Measurements from ENCODE around the gene PRX.
"Not testable (repeated sequence)": the region's sequence is repeated elsewhere in the genome, so short reads cannot be mapped to it uniquely, and the experiment has no call there.

Gene PRX, protein sequence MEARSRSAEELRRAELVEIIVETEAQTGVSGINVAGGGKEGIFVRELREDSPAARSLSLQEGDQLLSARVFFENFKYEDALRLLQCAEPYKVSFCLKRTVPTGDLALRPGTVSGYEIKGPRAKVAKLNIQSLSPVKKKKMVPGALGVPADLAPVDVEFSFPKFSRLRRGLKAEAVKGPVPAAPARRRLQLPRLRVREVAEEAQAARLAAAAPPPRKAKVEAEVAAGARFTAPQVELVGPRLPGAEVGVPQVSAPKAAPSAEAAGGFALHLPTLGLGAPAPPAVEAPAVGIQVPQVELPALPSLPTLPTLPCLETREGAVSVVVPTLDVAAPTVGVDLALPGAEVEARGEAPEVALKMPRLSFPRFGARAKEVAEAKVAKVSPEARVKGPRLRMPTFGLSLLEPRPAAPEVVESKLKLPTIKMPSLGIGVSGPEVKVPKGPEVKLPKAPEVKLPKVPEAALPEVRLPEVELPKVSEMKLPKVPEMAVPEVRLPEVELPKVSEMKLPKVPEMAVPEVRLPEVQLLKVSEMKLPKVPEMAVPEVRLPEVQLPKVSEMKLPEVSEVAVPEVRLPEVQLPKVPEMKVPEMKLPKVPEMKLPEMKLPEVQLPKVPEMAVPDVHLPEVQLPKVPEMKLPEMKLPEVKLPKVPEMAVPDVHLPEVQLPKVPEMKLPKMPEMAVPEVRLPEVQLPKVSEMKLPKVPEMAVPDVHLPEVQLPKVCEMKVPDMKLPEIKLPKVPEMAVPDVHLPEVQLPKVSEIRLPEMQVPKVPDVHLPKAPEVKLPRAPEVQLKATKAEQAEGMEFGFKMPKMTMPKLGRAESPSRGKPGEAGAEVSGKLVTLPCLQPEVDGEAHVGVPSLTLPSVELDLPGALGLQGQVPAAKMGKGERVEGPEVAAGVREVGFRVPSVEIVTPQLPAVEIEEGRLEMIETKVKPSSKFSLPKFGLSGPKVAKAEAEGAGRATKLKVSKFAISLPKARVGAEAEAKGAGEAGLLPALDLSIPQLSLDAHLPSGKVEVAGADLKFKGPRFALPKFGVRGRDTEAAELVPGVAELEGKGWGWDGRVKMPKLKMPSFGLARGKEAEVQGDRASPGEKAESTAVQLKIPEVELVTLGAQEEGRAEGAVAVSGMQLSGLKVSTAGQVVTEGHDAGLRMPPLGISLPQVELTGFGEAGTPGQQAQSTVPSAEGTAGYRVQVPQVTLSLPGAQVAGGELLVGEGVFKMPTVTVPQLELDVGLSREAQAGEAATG (N-terminal part only)

DNA sequence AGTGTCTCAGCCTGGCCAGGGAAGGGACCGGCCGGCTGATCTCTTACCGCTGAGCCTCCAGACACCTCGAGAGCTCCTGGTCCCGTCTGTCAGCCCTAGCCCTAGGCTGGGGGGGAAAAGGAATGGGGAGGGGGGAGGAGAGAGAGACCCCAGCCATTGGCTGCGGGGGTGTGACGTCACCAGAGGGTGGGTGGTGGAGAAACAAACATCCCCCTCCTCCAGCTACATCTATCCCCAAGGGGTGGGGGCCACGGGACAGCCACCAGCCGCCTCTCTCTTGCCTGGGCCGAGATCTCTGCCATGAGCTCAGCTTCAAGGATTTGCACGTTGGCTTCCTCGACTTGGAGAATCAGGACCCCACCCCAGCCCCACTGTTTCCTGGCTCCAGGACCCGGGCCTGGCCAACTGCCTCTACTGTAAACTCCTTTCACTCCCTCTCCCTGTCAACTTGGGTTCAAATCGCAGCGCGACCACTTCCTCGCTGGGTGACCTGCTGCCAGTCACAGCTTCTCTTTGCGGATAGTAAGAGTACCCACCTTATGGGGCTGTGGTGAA is at the start of gene PRX:
Gene PRX (minus strand): TSS at position 88 of the 555 bp plus-strand sequence. CDS start 5,446 bp downstream, outside the sequence.
- no peak for DNase-seq

DNA sequence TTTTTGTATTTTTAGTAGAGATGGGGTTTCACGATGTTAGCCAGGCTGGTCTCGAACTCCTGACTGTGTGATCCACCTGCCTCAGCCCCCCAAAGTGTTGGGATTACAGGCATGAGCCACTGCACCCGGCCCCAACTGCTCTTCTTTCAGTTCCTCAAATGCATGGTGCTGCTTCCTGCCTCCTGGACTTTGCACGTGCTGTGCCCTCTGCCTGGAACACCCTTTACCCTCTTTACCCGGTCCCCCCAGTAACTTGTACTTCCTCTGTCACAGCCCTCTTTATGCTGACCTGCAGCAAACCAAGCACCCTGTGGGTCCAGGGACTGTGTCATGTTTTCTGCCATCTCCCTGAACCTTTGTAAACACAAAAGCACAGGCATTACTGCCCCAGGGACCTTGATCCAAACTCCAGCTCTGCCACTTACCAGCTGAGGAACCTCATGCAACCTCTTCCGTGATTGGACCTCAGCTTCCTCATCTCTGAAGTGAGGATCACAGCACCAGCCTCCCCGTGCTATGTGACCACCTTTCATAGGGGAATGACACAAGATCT is 48.6 kb upstream of the PRX start:
- DNase-seq = no peak

DNA sequence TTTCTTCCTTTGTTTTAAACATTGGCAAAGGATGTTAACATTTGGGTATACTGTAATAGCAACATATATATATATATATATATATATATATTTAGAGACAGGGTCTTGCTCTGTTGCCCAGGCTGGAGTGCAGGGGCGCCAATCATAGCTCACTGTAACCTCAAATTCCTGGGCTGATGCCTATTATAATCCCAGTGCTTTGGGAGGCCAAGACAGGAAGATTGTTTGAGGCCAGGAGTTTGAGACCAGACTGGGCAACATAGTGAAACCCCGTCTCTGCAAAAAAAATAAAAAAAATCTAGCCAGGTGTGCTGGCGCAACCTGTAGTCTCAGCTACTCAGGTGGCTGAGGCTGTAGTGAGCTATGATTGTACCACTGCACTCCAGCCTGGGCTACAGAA is 47.0 kb upstream of the PRX start:
- DNase-seq = no peak

DNA sequence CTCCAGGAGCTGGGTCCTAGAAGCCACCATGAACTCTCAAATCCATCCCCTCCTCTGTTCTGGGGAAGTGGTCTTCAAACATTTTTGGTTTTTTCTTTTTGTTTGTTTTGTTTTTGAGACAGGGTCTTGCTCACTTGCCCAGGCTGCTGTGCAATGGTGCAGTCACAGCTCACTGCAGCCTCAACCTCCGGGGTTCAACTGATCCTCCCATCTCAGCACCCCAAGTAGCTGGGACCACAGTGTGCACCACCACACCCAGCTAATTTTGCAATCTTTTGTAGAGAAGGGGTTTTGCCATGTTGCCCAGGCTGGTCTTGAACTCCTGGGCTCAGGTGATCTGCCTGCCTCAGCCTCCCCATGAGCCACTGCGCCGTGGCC is 45.4 kb upstream of the PRX start:
- no peak for DNase-seq

DNA sequence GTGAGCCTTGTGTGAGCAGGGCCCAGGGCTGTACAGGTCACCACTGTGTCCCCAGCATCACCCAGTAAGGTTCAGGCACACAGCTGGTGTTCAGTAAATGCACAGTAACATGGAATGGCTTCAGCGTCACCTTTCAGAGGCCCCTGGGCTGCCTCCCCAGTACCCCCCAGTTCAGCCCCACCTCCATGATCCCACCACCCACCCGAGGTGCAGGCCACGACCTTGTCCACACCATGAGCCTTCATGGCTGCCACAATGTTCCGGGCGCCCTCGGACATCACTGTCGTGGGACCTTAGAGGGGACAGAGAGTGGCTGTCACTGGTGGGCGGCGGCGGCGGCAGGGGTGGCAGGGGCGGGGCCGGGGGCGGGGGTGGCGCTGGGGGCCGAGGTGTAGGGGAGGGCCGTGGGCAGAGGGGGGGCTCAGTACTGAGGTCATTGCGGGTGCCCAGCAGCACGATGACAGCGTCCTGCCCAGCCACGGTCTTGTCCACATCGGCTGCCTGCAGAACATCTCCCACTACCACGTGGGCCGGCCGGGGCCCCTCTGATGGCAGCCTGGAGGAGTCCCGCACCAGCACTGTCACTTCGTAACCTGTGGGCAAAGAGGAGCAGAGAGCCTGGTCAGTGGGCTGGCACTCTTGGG is 44.9 kb upstream of the PRX start:
- no peak for DNase-seq

DNA sequence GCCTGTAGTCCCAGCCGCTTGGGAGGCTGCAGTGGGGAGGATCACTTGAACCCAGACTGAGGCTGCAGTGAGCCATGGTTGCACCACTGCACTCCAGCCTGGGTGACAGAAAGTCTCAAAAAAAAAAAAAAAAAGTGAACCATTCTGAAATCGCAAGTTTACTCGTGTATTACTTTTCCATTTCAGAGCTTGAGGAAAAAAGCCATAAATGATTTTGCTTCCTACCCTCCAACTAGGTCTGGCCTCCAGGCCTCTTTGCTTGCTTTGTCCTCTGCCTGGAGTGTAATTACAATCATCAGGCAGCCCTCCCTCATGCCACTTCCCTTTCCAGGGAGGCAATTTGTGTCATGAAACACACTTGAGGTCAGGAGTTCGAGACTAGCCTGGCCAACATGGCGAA is 43.9 kb upstream of the PRX start:
- no peak for DNase-seq

DNA sequence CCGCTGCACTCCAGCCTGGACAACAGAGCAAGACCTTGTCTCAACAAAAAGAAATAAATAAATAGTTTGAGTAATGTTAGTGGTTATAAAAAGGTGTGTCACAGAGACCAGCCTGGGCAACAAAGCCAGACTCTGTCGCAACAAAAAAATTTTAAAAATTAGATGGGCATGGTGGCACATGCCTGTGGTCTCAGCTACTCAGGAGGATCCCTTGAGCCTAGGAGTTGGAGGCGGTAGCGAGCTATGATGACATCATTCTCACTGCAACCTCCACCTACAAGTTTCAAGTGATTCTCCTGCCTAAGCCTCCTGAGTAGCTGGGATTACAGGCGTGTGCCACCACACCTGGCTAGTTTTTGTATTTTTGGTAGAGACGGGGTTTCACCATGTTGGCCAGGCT is 40.8 kb upstream of the PRX start:
- not testable (repeated sequence) for DNase-seq

DNA sequence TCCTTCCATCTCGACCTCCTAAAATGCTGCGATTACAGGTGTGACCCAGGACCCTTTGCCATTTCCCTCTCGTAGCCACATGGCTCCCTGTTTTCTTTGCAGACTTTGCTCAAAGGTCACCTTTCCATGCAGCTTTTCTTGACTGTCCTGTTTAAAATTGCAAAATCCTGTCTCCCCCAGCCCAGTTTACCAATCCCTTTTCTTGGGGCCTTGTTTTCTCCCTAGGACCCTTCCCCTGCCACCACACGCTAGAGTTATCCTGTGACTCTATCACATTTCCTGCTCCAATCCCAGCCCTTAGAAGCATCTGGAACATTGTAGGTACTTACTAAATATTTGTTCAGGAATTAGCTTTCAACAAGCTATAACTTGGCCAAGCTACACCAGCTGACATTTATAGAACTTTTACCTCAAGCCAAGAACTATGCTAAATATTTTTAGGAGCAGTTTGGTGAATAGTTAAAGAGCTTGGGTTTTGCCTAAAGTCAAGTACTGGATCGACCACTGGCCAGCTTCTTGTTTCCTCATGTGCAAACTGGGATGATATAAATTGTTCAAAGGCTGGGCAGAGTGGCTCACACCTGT is 40.1 kb upstream of the PRX start:
- DNase-seq = no peak

DNA sequence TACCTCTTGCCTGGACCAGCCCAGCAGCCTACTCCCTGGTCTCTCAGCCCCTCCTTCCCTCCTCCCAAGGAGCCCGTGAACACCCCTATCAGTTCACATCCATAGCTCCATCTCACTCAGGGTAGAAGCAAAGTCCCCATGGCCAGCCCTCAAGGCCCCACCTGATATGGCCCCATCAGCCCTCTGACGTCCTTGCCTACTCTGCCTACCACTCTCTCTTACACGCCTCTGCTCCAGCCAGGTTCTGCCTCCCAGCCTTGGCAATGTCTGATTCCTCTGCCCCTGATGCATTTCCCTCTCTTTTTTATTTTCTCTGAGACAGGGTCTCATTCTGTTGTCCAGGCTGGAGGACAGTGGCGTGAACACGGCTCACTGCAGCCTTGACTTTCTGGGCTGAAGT is 38.8 kb upstream of the PRX start:
- DNase-seq = no peak

DNA sequence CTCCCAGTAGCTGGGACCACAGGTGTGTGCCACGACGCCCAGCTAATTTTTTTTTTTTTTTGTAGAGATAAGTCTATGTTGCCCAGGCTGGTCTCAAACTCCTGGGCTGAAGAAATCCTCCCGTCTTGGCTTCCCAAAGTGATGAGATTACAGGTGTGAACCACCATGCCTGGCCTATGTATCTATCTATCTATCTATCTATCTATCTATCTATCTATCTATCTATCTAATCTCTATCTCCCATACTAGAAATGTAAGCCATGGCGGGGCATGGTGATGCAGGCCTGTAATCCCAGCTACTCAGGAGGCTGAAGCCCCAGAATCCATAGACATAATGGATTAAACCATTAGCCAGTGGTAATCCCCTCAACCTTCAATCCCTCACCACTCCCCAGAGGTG is 37.5 kb upstream of the PRX start:
- DNase-seq = no peak

DNA sequence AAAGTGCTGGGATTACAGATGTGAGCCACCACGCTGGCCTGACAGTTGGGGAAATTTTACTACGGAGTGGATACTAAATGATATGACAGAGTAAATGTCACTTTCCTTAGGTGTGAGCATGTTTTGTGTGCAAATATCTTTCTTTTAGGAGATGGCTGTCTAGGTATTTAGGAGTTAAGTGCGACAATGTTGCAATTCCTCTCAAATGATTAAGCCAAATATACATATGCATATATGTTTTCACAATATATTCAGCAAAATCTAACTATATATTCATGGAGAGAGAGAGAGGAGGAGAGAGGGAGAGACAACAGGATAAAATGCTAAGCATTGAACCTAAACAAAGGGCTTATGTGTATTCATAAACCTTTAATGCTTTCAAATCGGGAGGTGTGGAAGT is 36.3 kb upstream of the PRX start:
- no peak for DNase-seq

DNA sequence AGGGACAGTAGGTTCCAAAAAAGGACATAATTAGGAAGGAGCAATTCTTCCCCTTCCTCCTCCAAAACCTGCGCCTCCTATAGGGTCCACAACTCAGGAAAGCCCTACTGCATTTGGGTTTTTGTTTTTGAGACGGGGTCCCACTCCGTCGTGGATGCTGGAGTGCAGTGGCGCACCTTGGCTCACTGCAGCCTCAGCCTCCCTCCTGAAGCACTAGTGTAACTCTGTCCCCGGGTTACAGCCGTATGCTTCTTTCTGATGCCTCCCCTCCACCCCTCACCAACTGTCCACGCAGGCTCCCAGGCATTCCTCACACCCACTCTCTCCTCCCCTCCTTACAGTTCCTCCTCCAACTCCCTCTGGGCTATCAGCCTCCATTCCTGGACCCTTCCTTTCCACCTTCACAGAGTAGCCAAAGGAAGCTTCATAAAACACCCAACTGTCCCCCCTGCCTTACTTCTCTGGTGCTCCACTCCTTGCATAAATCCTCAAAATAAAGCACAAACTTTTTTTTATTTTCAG is 33.1 kb upstream of the PRX start:
- DNase-seq = no peak

DNA sequence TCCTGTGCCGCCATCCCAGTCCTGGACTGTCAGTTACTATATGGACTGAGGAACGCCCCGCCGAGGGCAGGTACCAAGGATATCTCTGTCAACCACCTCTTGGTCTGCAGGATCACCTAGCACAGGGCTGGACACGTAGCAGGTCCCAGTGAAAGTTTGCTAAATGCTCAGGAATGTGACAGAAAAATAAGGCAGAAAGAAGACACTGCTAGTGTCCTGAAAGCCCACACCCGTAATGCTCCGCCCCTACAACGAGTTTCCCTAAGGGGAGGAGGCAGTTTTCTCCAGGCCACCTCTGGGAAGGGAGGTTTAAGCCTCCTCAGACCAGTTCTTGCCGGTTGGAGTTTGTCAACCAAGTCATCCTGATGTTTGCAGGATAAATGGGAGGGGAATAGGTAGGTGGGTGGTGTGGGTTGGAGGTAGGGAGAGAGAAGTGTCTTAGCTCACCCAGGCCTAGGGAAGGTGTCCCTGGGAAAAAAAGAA is 32.6 kb upstream of the PRX start:
- DNase-seq = peak; percentile 8

DNA sequence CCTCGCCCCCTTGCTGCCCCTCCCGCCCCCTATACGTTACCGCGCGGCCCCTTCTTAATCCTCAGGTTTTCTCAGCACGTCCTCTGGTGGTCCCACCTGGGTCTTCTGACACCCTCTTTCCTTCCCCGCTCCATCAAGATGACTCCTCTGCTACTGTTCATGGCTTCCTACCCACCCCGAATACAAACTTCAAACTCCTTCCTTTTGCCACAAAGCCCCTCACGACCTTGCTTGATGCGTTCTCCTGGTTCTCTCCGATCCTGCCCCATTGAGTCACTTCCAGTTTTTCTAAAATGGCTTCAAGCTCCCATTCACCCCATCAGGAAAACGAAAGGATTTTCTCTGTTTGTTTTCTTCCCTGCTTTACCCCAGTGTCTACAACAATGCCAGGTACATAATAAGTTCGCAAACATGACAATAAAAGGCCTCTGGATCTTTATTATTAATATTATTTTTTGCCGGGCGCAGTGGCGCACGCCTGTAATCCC is 31.7 kb upstream of the PRX start:
- no peak for DNase-seq

DNA sequence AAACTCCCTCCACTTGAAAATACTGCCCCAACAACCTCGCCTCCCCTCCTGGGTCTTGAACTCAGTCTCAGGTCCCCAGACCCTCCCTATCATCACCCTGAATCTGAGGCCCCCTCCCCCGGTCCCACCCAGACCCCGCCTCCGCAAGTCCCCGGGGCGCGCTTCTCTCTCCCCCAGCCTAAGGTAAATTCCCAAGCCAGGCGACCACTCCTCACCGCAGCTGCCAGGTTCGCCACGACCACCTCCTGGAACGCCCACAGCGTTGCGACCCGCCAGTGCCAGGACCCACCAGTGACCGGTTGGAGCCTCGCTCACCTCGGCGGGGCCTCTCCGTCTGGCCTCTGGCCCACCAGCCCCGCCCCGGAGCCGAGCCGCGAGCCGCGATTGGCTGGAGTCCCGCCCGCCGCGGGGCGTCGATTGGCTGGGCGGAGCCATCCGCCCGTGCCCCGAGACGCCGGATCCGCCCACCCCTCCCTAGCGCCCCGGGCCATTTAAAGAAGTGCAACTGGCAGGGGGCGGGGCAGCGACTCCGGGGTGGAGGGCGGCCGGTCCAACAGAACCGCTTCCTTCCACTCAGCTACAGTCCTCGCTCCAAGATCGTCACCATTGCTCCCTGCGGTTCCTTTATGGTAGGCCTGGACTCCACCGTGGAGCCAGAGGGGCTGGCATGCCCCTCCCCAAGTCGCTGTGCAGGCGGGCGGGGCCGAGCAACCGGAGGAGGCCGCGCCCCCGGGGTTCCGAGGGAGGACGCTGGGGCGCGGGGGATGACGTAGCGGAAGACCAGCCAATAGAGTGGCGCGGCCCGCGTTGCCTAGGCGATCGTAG is 31.0 kb upstream of the PRX start, which contains the start of gene SERTAD3:
Gene SERTAD3 (minus strand): TSS at position 336 of the 825 bp plus-strand sequence. CDS start 2,255 bp downstream, outside the sequence.
- peak; percentile 95 for DNase-seq

DNA sequence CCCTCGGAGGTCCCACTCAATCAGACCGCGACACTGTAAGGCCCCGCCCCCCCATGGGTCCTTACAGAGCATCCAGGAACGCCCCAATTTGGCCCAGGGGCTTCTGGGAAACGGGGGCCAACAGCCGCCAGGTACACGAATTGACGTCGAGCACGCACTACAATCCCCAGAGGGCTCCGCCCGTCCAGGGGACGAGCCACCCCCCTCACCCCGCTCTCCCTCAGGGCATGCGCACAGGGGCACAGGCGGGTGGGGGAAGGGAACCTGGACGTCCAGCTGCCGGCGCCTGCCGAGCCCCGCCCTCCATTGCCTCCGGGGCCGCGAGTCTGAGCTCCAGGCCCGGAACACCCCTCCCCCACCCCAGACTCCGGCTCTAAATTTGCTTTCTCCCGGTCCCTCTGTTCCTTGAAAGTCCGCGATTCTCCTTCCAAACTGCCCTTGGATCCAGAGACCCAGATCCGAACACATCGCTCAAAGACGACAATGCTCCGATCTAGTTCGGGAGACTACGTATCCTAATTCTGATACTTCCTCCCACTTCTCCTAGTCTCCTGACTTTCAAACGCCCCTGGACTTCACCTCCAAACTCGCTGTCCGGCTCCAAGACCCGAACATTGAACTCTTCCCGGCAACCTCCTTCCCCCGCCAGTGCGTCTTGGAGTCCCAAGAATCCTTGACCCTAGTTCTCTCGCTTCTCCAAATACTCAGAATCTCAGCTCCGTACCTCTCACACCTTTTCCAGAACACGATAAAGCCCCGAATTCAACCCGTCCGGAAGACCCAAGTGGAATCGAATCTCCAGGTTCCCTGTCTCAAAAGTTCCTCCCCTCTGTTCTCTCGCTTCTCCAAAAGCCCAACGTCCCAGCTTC is 30.2 kb upstream of the PRX start:
- DNase-seq = peak; percentile 94

DNA sequence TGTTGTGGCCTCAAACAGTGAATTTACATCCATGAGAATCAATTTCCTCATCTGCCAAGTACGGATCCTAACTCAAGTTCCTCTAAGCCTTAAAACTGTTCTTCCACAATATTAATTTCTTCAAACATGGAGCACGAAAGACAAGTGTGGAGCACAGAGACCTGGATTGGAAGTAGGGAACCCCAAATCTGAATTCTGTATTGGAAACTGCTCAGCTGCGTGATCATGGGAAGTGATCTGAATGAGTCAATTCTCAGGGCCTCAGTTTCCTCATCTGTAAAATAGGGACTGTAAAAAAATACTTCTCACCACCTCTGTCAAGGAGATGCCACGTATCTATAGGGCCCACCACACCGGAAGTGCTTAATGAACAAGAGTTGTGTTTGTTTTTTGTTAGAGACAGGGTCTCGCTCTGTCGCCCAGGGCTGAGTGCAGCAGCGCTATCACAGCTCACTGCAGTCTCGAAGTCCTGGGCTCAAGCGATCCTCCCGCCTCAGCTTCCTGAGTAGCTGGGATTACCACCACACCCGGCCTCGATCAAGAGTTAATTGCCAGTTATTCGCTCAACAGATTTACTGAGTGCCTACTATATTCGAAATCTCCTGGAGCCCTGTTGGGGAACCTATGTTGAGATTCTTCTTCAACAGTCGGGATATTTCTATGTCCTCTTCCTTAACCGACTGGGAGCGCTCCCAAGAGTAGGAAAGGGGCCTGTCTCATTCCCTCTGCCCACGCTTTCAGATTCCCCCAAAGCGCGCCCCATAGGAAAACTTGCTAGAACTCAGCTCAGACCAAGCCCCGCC is 29.4 kb upstream of the PRX start:
- DNase-seq = no peak

DNA sequence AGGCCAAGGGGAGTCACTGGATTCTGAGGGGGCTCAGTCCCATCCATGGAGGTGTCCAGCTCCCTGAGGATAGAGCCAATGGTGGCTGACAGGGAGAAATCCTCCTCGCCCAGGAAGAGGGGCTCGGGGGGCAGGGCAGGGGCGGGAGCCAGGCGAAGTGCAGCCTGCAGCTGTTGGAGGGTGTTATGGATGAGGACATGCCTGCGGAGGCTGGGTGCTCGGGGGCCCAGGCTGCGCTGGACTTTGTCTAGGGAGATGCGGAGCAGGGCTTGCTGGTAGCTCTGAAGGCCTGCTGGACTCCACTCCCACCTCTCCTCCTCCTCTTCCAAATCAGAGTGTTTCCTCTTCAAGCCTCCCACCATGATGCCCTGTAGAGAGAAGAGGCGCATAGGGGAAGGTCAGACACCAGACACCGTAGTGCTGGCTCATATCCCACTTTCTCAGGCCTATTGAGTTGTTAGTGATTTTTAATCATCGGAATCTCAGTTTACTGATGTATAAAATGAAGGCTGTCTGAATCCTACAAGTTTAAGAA is 28.6 kb upstream of the PRX start:
- no peak for DNase-seq
